MM.1S (cell line): ENCODE measurements around the gene HAUS7.

Experiments
- CTCF ChIP-seq: fragments of 300-600 bp; sonication (generic); IDR thresholded peaks from 2 replicates; pipeline ENCODE4 v1.5.1; 2016; ENCODE audit warnings: antibody characterized with exemption, low read length, mixed read lengths
- EZH2 ChIP-seq: fragments of 300-600 bp; sonication (generic); optimal IDR thresholded peaks from 2 replicates; pipeline ENCODE3; 2017; ENCODE audit warnings: low read depth, mild to moderate bottlenecking, antibody characterized with exemption, low read length, mixed read lengths

GRCh38 chrX:153470411-153471363 is at the start of gene HAUS7:
- TF ChIP-seq CTCF (peak; percentile 61), EZH2 (no peak)
